GM19438 (cell line): Measurements from ENCODE around the gene CHD9NB.

Experiments used
- ATAC-seq: cut with Tn5 transposase; IDR thresholded peaks from one replicate; pipeline ENCODE4 v1.9.1; 2021; ENCODE audit warnings: low read depth; ENCODE audit not compliant: unreplicated experiment

The CHD9NB gene

DNA sequence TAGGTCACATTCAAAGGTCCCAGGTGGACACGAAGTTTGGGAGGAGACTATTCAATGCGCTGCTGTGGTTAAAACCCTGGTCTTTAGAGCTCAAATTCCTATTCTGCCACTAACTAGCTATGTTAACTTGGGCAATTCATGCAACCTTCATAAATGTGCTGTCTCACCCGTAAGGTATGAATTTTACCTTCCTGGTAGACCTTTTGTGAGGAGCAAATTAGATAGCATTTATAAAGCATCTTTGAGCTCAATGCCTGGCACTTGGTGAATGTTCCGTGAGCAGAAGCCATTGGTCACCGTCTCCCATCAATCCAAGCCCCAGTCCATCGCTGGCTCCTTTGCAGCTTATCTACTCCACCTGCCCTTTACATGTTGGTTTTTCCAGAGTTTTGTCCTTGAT is 16.6 kb downstream of the CHD9NB start:
- no peak for ATAC-seq

DNA sequence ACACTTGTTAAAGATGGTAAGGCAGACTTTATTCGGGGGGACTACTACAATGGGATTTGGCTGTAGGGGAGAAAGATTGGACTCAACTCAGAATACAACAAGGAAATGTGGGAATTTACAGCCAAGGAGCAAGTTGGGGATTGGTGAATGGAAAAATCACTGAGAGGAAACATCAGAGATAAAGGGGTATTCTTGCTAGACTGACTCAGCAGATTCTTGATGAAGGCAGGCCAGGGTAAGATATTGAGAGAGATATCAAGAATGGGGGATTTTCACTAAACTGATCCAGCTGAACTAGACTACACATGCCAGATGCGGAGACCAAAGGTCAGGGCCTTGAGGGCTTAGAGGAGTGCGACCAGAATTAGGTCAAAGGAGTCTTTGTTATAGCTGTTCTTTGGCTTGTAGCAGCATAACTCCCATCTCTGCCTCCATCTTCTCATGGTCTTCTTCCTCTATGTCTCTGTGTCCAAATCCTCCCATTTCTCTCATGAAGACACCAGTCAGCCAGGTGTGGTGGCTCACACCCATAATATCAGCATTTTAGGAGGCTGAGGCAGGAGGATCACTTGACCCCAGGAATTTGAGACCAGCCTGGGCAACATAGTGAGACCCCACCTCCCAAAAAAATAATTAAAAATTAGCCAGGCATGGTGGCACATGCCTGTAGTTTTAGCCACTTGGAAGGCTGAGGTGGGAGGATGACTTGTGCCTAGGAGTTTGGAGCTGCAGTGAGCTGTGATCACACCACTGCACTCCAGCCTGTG is 17.3 kb downstream of the CHD9NB start:
- no peak for ATAC-seq

DNA sequence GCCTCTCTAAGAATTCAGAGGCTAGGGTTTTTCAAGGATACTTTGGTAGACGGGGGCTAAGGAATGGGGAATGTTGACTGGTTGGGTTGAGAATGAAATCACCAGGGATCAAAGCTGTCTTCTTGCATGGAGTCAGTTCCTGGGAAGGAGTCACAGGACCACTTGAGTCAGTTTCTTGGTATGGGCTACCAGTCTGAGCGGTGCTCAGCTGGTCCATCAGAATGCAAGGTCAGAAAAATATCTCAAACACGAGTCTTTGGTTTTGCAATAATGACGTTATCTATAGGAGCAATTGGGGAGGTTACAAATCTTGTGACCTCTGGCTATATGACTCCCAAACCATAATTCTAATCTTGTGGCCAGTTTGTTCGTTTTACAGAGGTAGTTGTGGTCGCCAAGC is 18.4 kb downstream of the CHD9NB start:
- ATAC-seq: no peak

DNA sequence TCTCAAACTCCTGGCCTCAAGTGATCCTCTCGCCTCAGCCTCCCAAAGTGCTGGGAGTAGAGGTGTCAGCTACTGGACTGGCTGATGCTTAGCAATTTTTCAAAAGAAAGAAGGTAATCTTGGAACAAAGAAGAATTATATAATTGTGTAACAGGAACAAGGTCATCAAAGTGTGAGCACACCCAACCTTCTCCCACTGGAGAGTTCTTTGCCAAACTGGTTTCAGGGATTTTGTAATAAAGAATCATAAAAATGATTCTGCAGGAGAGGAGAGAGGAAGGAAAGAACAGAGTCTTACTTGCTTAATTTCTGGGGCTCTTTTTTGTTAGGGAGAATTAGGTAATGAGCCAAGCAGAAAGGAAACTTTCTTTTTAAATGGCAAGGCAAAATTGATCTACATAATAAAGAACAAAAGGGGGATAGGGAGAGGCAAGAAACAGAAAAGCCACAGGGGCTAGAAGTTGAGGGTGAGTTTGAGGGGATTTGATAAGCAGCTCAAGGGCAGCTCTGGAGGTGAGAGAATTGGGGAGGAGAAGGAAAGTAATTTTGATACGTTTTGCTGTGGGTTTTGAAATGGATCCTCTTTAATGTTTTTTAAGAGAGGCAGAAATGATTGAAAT is 21.3 kb downstream of the CHD9NB start:
- ATAC-seq: no peak

DNA sequence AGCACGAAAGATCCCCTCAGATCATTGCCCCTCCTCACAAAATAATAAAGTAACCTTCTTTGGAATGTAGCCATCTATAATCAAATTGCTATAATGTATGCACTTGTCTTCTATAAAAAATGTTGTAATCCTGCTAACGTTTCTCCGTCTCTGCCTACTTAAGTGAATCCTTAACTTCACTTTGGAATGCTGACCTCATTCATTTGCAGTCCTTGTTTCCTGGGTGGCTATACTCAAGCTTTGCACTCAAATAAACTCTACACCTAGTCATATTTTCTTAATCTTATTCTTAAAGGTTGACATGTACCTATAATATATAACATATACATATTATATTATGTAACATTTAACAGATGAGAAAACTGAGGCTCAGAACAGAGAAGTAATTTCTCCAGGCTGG is 22.7 kb downstream of the CHD9NB start:
- ATAC-seq: no peak

DNA sequence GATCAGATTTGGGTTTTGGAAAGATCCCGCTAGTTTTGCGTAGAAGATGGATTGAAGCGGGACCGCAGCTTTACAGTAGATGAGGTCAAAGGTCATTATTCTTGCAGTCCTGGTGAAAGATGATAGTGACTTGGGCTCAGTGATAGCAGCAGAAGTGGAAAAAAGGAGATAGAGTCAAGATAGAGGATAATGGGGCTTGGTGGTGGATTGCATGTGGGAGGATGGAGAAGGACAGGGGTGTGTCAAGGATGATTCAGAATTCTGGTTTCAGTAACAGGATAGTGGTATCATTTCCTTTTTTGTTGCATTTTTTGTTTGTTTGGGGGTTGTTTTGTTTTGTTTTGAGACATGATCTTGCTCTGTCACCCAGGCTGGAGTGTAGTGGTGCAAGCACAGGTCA is 28.7 kb downstream of the CHD9NB start:
- no peak for ATAC-seq

DNA sequence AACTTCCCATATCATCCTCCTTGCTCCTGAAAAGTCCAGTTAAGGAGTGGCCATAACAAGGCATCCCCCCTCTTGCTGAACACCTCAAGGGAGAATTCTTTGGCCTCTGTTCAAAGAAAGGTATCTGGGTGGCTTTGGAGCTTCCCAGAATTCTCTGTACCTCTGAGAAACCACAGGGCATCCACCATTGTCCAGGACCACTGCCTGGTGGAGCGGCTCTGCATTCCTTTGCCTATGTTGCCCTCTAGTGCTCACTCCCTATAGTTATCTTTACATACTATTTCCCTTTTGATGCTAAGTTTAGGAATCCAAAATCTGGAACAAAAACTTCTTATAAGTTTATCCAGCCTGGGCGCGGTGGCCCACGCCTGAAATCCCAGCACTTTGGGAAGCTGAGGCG is 30.3 kb downstream of the CHD9NB start:
- ATAC-seq: no peak

DNA sequence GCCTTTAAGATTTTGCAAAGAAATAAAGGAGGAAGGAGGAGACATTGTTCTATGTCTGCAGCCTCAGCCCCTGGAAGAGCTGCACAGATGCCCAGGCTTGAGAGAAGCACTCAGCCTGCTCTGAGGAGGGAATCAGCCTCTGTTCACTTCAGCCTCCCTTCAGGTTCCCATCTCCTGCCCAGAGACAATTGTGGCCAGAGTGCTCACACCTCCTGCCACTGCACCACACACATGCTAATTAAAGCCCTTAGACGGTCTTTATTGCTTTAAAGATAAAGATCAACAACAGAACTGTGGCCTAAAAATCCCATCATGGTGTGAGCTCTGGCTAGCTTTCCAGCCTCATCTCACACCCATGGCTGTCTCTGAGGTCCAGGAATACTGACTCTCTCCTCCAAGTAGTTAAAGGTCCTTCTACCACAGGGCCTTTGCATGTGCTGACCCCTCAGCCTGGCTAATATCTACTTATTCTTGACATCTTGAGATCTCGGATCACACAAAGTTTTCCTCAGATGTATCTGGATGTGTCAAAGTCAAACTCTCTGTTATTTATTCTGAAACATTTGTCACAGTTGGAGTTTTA is 33.8 kb downstream of the CHD9NB start:
- ATAC-seq: no peak

DNA sequence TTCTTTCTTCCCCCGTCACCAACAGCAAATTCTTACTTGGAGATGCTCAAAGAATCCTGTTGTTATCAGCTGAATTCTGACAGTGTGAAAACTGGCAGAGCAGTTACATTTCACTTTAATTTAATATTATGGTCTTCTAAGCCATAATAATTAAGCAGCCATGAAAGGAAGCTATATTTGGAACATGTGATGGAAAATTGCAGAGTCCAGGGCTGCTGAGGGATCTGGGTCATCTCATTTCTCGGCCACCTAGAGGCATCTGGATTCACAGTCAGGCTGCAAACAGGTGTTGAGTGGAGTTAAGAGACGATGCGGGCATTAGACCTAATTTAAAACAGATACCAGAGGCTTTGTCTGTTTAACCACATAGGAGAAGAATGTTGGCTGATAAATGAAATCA is 38.4 kb downstream of the CHD9NB start:
- no peak for ATAC-seq

DNA sequence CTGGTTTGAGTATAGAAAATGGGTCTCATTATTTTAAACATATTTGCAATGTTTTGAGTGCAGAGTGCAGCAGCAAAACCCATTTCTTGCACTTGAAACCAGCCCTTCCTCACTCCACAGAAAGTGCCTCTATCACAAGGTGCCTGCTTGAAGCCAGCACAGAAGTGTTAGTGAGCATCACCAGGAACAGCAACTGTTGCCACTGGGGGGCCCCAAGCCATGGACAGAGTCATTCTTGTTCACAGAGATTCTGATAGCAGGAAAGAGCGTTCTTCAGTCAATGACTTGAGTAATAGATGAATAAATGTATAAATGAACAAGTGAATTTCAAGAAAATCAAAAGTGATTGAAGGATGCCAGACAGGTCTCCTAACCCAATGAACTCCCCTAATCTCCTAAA is 45.6 kb downstream of the CHD9NB start:
- no peak for ATAC-seq

DNA sequence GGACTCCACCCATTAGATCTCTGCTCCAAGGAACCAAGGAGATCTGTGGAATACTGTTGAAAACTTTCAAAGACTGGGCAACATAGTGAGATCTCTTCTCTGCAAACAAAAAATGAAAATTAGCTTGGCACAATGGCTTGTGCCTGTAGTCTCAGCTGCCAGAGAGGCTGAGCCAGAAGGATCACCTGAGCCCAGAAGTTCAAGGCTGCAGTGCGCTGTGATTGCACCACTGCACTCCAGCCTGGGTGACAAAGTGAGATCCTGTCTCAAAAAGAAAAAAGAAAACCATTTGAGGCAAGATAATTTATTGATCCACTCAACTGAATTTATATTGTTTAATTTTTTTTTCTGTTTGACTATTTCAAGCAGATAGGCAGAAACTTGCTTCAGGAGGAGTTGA is 54.8 kb downstream of the CHD9NB start:
- ATAC-seq: no peak

DNA sequence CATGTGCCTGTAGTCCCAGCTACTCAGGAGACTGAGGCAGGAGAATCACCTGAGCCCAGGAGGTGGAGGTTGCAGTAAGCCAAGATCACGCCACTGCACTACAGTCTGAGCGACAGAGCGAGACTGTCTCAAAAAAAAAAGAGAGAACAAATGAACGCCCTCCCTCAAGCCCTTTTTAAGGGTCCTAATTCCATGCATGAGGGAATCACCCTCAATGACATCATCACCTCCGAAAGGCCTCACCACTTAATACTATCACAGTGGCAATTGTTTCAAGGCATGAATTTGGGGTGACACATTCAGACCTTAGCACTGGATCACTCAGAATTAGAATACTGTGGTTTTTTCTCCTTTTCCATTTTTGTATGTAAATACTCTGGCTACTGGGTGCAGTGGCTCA is 57.8 kb downstream of the CHD9NB start:
- no peak for ATAC-seq

DNA sequence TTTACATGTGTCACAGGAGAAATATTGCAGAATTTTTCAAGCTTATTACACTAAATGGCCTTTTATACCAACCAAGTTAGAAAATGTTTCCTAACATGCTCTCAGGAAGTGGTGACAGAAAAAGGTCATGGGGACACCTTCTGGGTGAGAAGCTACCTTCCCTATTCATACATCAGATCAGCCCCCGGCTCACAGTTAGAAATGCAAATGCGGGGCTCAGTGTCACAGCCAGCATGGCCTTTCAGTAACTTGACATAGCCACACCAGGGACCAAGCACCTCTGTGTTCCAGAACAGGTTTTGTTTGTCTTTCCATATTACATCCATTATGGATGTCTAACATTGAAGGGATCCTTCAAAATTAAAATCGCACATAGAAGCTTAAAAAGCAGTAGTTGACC is 59.5 kb downstream of the CHD9NB start:
- ATAC-seq: no peak

DNA sequence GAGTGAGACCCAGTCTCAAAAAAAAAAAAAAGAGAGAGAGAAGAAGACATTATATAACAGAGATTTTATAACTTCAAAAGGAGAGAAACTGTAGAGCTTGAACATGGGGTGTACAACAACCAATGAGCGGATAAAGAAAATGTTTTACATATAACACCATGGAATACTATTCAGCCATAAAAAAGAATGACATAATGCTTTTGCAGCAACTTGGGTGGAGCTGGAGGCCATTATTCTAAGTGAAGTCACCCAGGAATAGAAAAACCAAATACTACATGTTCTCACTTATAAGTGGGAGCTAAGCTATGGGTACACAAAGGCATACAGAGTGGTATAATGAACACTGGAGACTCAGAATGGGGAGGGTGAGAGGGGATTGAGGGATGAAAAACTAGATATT is 61.1 kb downstream of the CHD9NB start:
- ATAC-seq: no peak
